ENCODE results near the gene L3MBTL2. TPM values are rescaled to one million over a fixed set of nuclear protein-coding genes. Genes with fewer than 3 reads are reported as not detected.
A peak's percentile ranks its signal among the peaks of the same experiment; 100 is the strongest.
"Not testable (repeated sequence)": the region's sequence is repeated elsewhere in the genome, so short reads cannot be mapped to it uniquely, and the experiment has no call there.

L3MBTL2 gene
- total and polyA plus RNA-seq, 7 donors = 7.2 to 15.8 (median 11.4) TPM

- H3K27me3 ChIP-seq (ENCODE audit: insufficient read depth in 3 of 3, low read length in 2 of 3) = no peaks in the 10 kb centered on the region
- DNase-seq (no peak), ATAC-seq (no peak)
- intact Hi-C loops (cut with DNase I) = loop anchor here in 1 of 2 donors (5.0 kb wide), 1 partner anchor 38 kb away; no protein-coding TSS in a partner anchor
- TF ChIP-seq CTCF (IDR thresholded peaks at IDR 0.05) = no peak
- no peaks in the 10 kb centered on the region for H3K9me3 ChIP-seq
- 33 to 70% (median 59%) methylated on average over 2 of the region's 2 CpGs for WGBS, 3 donors
- no peak overlapping the region for H3K27ac ChIP-seq
- H3K4me1 ChIP-seq = peaks cover 20% of the 10 kb centered on the region
- no peak overlapping the region for H3K4me3 ChIP-seq
- H3K36me3 ChIP-seq (ENCODE audit: insufficient read depth in 1 of 2, low read depth in 1 of 2) = peaks cover 6 to 94% of the 10 kb centered on the region in 2 donors
Measured at GRCh38 chr22:41175546-41175945, 29.6 kb upstream of the L3MBTL2 start.

GRCh38 chr22:41177040-41177621 lies 28.0 kb upstream of the L3MBTL2 start:
- intact Hi-C loops (cut with DNase I) = loop anchor here in 1 of 2 donors (5.0 kb wide), 1 partner anchor 40 kb away; no protein-coding TSS in a partner anchor
- Histone ChIP-seq H3K4me3 (no peak overlapping the region), H3K27ac (peak overlapping the region; percentile 46), H3K27me3 (ENCODE audit: insufficient read depth in 3 of 3, low read length in 2 of 3) (no peaks in the 10 kb centered on the region), H3K9me3 (no peaks in the 10 kb centered on the region), H3K4me1 (peaks cover 34% of the 10 kb centered on the region), H3K36me3 (ENCODE audit: insufficient read depth in 1 of 2, low read depth in 1 of 2) (peaks cover 3 to 80% of the 10 kb centered on the region in 2 donors)
- 48 to 57% (median 54%) methylated on average over 14 to 15 of the region's 15 CpGs for WGBS, 3 donors
- no peak for ATAC-seq
- no peak for TF ChIP-seq CTCF (IDR thresholded peaks at IDR 0.05)
- DNase-seq = no peak

GRCh38 chr22:41177622-41178424 lies 27.3 kb upstream of the L3MBTL2 start:
- 19 to 44% (median 34%) methylated on average over 9 of the region's 9 CpGs for WGBS, 3 donors
- peak; percentile 23 to 59 for DNase-seq

GRCh38 chr22:41178425-41178975 lies 26.6 kb upstream of the L3MBTL2 start:
- peak; percentile 52 to 82 for DNase-seq
- intact Hi-C loops (cut with DNase I) = loop anchor here in 1 of 2 donors (5.0 kb wide), 1 partner anchor 41 kb away; no protein-coding TSS in a partner anchor
- Histone ChIP-seq H3K27me3 (ENCODE audit: insufficient read depth in 3 of 3, low read length in 2 of 3) (no peaks in the 10 kb centered on the region), H3K36me3 (ENCODE audit: insufficient read depth in 1 of 2, low read depth in 1 of 2) (peaks cover 2 to 67% of the 10 kb centered on the region in 2 donors), H3K9me3 (no peaks in the 10 kb centered on the region), H3K27ac (peak overlapping the region; percentile 46), H3K4me3 (no peak overlapping the region), H3K4me1 (peaks cover 35% of the 10 kb centered on the region)
- TF ChIP-seq CTCF (IDR thresholded peaks at IDR 0.05) = no peak
- WGBS, 3 donors = 39 to 48% (median 48%) methylated on average over 7 to 8 of the region's 8 CpGs
- ATAC-seq = peak in 2 of 4 donors; percentile 24 to 40

More at GRCh38 chr22:41177622-41178424, 27.3 kb upstream of the L3MBTL2 start:
- Histone ChIP-seq H3K4me3 (no peak overlapping the region), H3K27me3 (ENCODE audit: insufficient read depth in 3 of 3, low read length in 2 of 3) (no peaks in the 10 kb centered on the region), H3K36me3 (ENCODE audit: insufficient read depth in 1 of 2, low read depth in 1 of 2) (peaks cover 2 to 73% of the 10 kb centered on the region in 2 donors), H3K4me1 (peaks cover 35% of the 10 kb centered on the region), H3K9me3 (no peaks in the 10 kb centered on the region), H3K27ac (peak overlapping the region; percentile 46)
- peak; percentile 34 to 80 (median 71) for ATAC-seq
- no peak for TF ChIP-seq CTCF (IDR thresholded peaks at IDR 0.05)
- intact Hi-C loops (cut with DNase I) = loop anchor here in 1 of 2 donors (5.0 kb wide), 1 partner anchor 41 kb away; no protein-coding TSS in a partner anchor

GRCh38 chr22:41180362-41180761 lies 24.8 kb upstream of the L3MBTL2 start:
- intact Hi-C loops (cut with DNase I); ATAC-seq; H3K9me3 ChIP-seq; DNase-seq; H3K27me3 ChIP-seq (ENCODE audit: insufficient read depth in 3 of 3, low read length in 2 of 3); H3K4me3 ChIP-seq: not testable (repeated sequence)
- Histone ChIP-seq H3K36me3 (ENCODE audit: insufficient read depth in 1 of 2, low read depth in 1 of 2) (peaks cover 0 to 48% of the 10 kb centered on the region in 2 donors), H3K4me1 (peaks cover 35% of the 10 kb centered on the region), H3K27ac (peak overlapping the region; percentile 78)
- WGBS, 3 donors = 94 to 96% (median 95%) methylated on average over 6 of the region's 6 CpGs

All from psoas muscle (tissue), 8 donors.